SK-N-SH treated with all-trans-retinoic acid at 6 μM for 48 hours (cell line): ENCODE results near the gene PRSS56.

Source experiments
- ATAC-seq: fragments of 200-7000 bp; cut with Tn5 transposase; 3 replicates; pipeline ENCODE4 v1.9.1; 2020; ENCODE audit warnings: mild to moderate bottlenecking, moderate library complexity
- ARNTL ChIP-seq: fragments of 450-650 bp; formaldehyde crosslinking; IDR thresholded peaks from 2 replicates; pipeline ENCODE4 v1.5.0; 2020; ENCODE audit warnings: low read depth, mild to moderate bottlenecking, moderate library complexity, borderline replicate concordance
- BACH2 ChIP-seq: fragments of 250-450 bp; sonication (Bioruptor Pico); IDR thresholded peaks from 2 replicates; pipeline ENCODE4 v1.9.0; 2021; ENCODE audit warnings: mild to moderate bottlenecking, borderline replicate concordance
- CREB5 ChIP-seq: fragments of 250-450 bp; sonication (Bioruptor Pico); IDR thresholded peaks from 2 replicates; pipeline ENCODE4 v1.5.1; 2020; ENCODE audit warnings: low read depth, mild to moderate bottlenecking, moderate library complexity
- CSDC2 ChIP-seq: fragments of 250-450 bp; sonication (Bioruptor Pico); IDR thresholded peaks from 2 replicates; pipeline ENCODE4 v1.5.0; 2020; ENCODE audit warnings: mild to moderate bottlenecking, moderate library complexity
- CSRNP3 ChIP-seq: fragments of 250-450 bp; sonication (Bioruptor Pico); IDR thresholded peaks from 2 replicates; pipeline ENCODE4 v1.5.1; 2021; ENCODE audit warnings: mild to moderate bottlenecking, moderate library complexity
- ESRRG ChIP-seq: fragments of 250-450 bp; sonication (Bioruptor Pico); IDR thresholded peaks from 2 replicates; pipeline ENCODE4 v1.6.1; 2021; ENCODE audit warnings: mild to moderate bottlenecking
- GLIS3 ChIP-seq: fragments of 250-450 bp; sonication (Bioruptor Pico); IDR thresholded peaks from 2 replicates; pipeline ENCODE4 v1.5.0; 2020; ENCODE audit warnings: mild to moderate bottlenecking, moderate library complexity
- ISL1 ChIP-seq: fragments of 250-450 bp; sonication (Bioruptor Pico); IDR thresholded peaks from 2 replicates; pipeline ENCODE4 v2.1.2; 2022; ENCODE audit warnings: mild to moderate bottlenecking, moderate library complexity
- OSR1 ChIP-seq: fragments of 250-450 bp; sonication (Bioruptor Pico); IDR thresholded peaks from 2 replicates; pipeline ENCODE4 v1.8.0; 2022; ENCODE audit warnings: moderate library complexity, mild to moderate bottlenecking, inconsistent platforms
- POU6F1 ChIP-seq: fragments of 250-450 bp; sonication (Bioruptor Pico); IDR thresholded peaks from 2 replicates; pipeline ENCODE4 v1.8.0; 2021; ENCODE audit warnings: low read depth, mild to moderate bottlenecking, moderate library complexity, borderline replicate concordance
- PPARA ChIP-seq: fragments of 250-450 bp; sonication (Bioruptor Pico); IDR thresholded peaks from 2 replicates; pipeline ENCODE4 v1.5.0; 2020; ENCODE audit warnings: mild to moderate bottlenecking, borderline replicate concordance
- RARB ChIP-seq: fragments of 250-450 bp; sonication (Bioruptor Pico); IDR thresholded peaks from 2 replicates; pipeline ENCODE4 v1.8.0; 2021; ENCODE audit warnings: mild to moderate bottlenecking, moderate library complexity
- SNAI2 ChIP-seq: fragments of 250-450 bp; sonication (Bioruptor Pico); IDR thresholded peaks from 2 replicates; pipeline ENCODE4 v1.5.0; 2020; ENCODE audit warnings: mild to moderate bottlenecking, moderate library complexity
- TCF4 ChIP-seq: fragments of 250-450 bp; sonication (Bioruptor Pico); IDR thresholded peaks from 2 replicates; pipeline ENCODE4 v1.8.0; 2021; ENCODE audit warnings: mild to moderate bottlenecking, moderate library complexity, borderline replicate concordance
- TOX ChIP-seq: fragments of 250-450 bp; sonication (Bioruptor Pico); IDR thresholded peaks from 2 replicates; pipeline ENCODE4 v1.8.0; 2021; ENCODE audit warnings: mild to moderate bottlenecking, moderate library complexity, borderline replicate concordance
- ZC3H10 ChIP-seq: fragments of 250-450 bp; sonication (Bioruptor Pico); IDR thresholded peaks from 2 replicates; pipeline ENCODE4 v1.5.1; 2021; ENCODE audit warnings: mild to moderate bottlenecking, moderate library complexity
- ZFP3 ChIP-seq: fragments of 250-450 bp; sonication (Bioruptor Pico); IDR thresholded peaks from 2 replicates; pipeline ENCODE4 v1.5.0; 2020; ENCODE audit warnings: mild to moderate bottlenecking, moderate library complexity
- ZFP30 ChIP-seq: fragments of 450-650 bp; formaldehyde crosslinking; IDR thresholded peaks from 2 replicates; pipeline ENCODE4 v1.5.0; 2022; ENCODE audit warnings: mild to moderate bottlenecking, moderate library complexity
- ZNF565 ChIP-seq: fragments of 450-650 bp; formaldehyde crosslinking; conservative IDR thresholded peaks from 2 replicates; pipeline ENCODE4 v1.5.0; 2020; ENCODE audit warnings: low read depth, mild to moderate bottlenecking, moderate library complexity
- ZNF70 ChIP-seq: fragments of 450-650 bp; formaldehyde crosslinking; IDR thresholded peaks from 2 replicates; pipeline ENCODE4 v1.5.0; 2020; ENCODE audit warnings: mild to moderate bottlenecking, moderate library complexity
- ZNF8 ChIP-seq: fragments of 450-650 bp; formaldehyde crosslinking; IDR thresholded peaks from 2 replicates; pipeline ENCODE4 v1.5.0; 2020; ENCODE audit warnings: mild to moderate bottlenecking, moderate library complexity
- TF ChIP-seq, protein P1 (sequence below): fragments of 250-450 bp; sonication (Bioruptor Pico); IDR thresholded peaks from 2 replicates; pipeline ENCODE4 v1.5.0; 2020; ENCODE audit warnings: mild to moderate bottlenecking, moderate library complexity
- TF ChIP-seq, protein P2 (sequence below): fragments of 250-450 bp; sonication (Bioruptor Pico); IDR thresholded peaks from 2 replicates; pipeline ENCODE4 v1.8.0; 2020; ENCODE audit warnings: mild to moderate bottlenecking, moderate library complexity, borderline replicate concordance

Gene PRSS56

GRCh38 chr2:232504438-232504837 is 15.8 kb upstream of the PRSS56 start:
- TF ChIP-seq ZFP3 (CRISPR knock-in tag): no peak
- no peak for TF ChIP-seq CSDC2 (CRISPR knock-in tag)
- no peak for TF ChIP-seq ZNF70 (CRISPR knock-in tag)
- no peak for TF ChIP-seq POU6F1
- TF ChIP-seq ISL1 (CRISPR knock-in tag): no peak
- TF ChIP-seq BACH2 (CRISPR knock-in tag): no peak
- TF ChIP-seq TCF4: no peak
- no peak for TF ChIP-seq ZC3H10 (CRISPR knock-in tag)
- no peak for TF ChIP-seq SNAI2 (CRISPR knock-in tag)
- TF ChIP-seq CSRNP3: no peak
- no peak for TF ChIP-seq CREB5 (CRISPR knock-in tag)
- TF ChIP-seq OSR1 (CRISPR knock-in tag): no peak
- no peak for TF ChIP-seq ESRRG (CRISPR knock-in tag)
- no peak for TF ChIP-seq RARB
- TF ChIP-seq ARNTL: no peak
- ATAC-seq: no peak

DNA sequence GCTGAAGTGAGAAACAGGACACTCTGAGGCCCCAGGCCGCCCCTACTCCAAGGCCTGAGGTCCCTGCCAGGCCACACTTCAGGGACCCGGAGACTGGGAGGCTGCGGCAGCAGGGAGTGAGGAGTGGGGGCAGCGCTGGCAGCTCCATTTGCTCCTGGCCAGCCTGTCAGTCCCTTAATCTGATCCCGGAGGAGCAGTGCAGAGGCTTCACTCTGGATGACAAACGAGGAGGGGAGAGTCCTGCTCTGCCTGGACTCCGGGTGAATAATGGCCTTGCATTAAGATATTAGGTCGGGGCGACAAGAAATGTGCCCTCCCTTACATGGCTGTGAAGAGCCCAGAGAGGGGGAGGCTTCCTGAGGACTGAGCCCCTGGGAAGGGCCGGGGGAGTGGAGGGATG is 14.3 kb upstream of the PRSS56 start:
- peak; percentile 8; the same call in 2 of the 3 replicates for ATAC-seq
- TF ChIP-seq ZC3H10 (CRISPR knock-in tag) (no peak), ESRRG (CRISPR knock-in tag) (no peak), CSDC2 (CRISPR knock-in tag) (no peak)

GRCh38 chr2:232506709-232507108 is 13.5 kb upstream of the PRSS56 start:
- TF ChIP-seq ZNF8 (no peak), OSR1 (CRISPR knock-in tag) (no peak), ZFP30 (CRISPR knock-in tag) (no peak), ZC3H10 (CRISPR knock-in tag) (no peak), ZNF70 (CRISPR knock-in tag) (no peak), SNAI2 (CRISPR knock-in tag) (no peak), ZNF565 (CRISPR knock-in tag) (no peak), TOX (no peak), ZFP3 (CRISPR knock-in tag) (no peak), GLIS3 (CRISPR knock-in tag) (no peak), PPARA (CRISPR knock-in tag) (no peak), TCF4 (no peak), CSDC2 (CRISPR knock-in tag) (no peak)
- TF ChIP-seq, protein P1, sequence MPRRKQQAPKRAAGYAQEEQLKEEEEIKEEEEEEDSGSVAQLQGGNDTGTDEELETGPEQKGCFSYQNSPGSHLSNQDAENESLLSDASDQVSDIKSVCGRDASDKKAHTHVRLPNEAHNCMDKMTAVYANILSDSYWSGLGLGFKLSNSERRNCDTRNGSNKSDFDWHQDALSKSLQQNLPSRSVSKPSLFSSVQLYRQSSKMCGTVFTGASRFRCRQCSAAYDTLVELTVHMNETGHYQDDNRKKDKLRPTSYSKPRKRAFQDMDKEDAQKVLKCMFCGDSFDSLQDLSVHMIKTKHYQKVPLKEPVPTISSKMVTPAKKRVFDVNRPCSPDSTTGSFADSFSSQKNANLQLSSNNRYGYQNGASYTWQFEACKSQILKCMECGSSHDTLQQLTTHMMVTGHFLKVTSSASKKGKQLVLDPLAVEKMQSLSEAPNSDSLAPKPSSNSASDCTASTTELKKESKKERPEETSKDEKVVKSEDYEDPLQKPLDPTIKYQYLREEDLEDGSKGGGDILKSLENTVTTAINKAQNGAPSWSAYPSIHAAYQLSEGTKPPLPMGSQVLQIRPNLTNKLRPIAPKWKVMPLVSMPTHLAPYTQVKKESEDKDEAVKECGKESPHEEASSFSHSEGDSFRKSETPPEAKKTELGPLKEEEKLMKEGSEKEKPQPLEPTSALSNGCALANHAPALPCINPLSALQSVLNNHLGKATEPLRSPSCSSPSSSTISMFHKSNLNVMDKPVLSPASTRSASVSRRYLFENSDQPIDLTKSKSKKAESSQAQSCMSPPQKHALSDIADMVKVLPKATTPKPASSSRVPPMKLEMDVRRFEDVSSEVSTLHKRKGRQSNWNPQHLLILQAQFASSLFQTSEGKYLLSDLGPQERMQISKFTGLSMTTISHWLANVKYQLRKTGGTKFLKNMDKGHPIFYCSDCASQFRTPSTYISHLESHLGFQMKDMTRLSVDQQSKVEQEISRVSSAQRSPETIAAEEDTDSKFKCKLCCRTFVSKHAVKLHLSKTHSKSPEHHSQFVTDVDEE (CRISPR knock-in tag): no peak
- TF ChIP-seq, protein P2, sequence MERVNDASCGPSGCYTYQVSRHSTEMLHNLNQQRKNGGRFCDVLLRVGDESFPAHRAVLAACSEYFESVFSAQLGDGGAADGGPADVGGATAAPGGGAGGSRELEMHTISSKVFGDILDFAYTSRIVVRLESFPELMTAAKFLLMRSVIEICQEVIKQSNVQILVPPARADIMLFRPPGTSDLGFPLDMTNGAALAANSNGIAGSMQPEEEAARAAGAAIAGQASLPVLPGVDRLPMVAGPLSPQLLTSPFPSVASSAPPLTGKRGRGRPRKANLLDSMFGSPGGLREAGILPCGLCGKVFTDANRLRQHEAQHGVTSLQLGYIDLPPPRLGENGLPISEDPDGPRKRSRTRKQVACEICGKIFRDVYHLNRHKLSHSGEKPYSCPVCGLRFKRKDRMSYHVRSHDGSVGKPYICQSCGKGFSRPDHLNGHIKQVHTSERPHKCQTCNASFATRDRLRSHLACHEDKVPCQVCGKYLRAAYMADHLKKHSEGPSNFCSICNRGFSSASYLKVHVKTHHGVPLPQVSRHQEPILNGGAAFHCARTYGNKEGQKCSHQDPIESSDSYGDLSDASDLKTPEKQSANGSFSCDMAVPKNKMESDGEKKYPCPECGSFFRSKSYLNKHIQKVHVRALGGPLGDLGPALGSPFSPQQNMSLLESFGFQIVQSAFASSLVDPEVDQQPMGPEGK (CRISPR knock-in tag): no peak
- ATAC-seq: no peak; the same call in 2 of the 3 replicates
